GM21360 (cell line): ENCODE measurements around the gene NTSR2.

Experiments used
- ATAC-seq: cut with Tn5 transposase; IDR thresholded peaks from one replicate; pipeline ENCODE4 v1.9.1; 2021; ENCODE audit warnings: mild to moderate bottlenecking, moderate library complexity; ENCODE audit not compliant: unreplicated experiment

NTSR2 gene

DNA sequence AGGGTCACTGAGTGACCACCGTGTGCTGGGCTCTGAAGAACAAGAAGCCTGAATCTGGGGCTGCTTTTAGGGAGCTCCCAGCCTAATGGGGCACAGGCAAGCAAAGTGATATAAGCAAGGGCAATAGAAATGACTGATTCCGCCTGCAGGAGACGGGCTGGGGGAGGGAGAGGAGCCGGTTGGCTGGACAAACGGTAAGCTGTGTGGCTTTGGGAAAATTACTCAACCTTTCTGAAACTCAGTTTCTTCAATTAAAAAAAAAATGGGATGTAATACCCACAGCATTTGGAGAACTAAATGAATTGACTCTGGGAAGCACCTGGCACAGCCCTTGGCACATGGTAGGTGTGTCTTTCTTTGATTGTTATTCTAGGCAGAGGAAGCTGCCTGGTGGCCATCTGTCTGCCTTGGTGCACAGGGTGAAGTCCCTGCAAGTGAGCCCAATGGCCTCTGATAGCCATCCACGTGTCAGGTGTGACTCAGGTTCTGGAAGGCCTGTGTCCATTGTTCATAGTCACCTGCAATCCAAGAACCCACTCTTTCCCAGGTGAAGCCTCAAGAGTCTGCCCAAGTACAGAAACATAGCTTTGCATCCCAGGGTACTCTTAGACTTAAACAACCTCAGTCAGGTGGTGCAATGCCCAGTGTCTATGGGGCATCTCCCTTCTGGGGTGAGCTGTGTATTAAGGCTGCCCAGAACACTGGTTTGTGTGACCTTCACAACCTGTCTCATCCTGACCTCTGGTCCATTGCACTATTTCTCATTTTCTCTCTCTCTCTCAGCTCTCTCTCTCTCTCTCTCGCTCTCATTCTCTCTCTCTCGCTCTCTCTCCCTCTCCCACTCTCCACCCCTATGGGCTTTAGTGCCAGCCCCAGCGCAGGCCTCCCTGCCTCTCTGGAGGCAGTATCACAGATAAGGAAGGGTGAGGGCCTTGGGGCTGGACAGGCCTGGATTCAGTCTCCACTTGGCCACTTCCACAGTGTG is 30.0 kb upstream of the NTSR2 start:
- no peak for ATAC-seq

DNA sequence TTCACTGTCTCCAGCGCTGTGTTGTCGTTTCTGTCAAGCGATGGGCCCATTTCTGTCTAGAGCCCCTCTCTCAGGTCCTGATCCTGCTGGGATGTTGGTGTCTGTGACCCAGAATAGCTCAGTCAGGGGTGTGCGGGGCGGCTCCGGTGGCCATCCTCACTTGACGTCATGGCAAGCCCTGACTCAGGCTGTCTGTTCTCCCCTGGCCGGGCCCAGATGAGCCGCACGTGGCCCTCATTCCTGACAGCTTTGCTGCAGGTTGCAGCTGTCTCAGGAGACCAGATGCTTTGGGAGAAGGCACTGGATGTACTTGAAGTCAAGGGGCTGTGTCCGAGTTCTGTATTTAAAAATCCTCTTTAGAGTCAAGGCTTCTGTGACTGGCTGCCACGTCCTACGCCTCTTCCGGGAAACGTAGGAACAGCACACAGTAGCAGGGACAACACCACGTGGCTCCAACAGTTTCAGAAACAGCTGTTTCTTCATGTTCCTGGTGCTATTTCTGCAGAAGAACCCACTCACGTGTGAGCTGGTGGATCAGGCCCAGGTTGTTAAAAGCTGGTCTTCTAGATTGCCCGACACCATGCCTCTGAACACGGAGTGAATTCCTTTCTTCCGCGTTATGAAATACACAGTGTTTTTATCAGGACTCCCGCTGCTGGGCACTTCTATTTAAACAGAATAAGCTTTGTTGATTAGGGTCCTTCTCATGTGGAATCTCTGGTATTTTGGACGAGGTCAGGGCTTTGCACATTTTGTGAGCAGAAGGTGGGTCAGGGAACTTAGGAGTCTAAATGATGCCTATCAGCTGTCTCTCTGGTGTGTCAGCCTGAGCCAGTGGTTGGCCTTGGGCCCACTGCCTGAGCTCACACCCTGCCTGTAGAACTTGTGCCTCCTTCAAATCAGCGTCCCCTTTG is 28.3 kb upstream of the NTSR2 start:
- no peak for ATAC-seq

DNA sequence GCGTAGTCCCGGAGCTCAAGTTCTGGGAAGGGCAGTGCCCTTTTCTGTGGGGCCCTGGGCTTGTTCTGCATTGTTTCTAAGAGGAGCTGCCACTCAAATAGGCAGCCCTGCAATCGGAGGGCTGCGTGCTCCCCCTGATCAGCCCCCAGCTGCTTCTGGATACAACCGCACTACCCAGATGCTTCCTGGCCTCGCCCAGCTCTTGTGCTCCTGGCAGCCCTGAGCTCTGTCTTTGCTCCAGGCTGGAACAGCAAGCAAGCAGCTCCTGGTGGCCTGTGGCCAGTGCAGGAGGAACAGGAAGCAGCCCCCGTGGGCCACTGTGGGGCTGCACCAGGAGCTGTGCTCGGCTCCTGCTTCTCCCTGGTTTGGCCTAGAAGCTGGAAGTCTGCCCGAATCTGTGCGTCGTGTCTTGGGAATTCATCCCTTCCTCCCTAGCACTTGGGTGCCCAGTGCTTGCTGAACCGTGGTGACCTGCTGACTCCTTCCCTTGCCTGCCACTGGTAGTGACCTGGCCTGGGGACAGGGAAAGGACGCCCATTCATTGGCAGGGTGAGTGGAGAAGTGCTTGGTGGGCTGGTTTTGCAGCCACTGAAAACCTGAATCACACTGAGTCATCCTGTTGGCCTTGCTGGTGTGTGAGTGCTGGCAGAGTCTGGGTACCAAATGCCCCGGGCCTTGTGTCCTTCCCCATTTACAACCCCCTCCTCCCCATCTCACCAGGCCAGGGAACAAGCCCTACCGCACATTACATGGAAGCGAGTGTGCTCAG is 27.3 kb upstream of the NTSR2 start:
- ATAC-seq, result no peak

DNA sequence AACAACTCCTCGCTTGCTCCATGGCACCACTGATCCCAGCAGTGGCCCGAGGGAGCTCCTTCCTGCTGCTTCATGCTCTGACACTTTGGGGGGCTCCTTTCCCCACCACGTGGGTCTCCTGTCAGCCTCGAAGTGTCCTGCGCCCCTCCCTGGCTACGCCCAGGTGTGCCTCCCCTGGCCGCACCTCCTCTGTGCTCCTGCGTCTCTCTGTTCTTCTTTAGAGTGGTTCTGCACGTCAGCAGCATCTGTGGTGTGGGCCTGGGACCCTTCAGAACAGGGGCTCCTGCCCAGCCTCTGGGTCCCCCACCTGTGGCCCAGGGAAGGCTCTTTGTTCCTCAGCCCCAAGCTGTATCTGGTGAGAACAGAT is 26.7 kb upstream of the NTSR2 start:
- ATAC-seq, result no peak

DNA sequence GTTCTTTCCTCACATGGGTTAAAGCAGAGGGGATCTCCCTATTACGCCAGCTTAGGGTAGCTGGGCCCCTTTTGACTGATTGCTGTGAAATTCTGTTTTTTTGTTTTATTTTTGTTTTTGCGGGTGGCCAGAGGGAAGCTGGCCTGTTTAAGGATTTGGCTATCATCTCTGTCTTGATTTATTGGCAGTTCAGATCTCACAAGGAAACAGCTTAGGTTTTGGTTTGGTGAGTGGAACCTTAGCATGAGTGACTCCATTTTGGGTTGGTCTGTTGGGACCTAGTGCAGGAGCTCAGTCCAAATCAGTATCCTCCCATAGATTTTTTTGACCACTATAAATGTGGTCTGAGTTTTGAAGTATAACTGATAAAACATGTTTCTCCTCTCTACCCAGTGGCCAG is 25.6 kb upstream of the NTSR2 start:
- ATAC-seq, result no peak

DNA sequence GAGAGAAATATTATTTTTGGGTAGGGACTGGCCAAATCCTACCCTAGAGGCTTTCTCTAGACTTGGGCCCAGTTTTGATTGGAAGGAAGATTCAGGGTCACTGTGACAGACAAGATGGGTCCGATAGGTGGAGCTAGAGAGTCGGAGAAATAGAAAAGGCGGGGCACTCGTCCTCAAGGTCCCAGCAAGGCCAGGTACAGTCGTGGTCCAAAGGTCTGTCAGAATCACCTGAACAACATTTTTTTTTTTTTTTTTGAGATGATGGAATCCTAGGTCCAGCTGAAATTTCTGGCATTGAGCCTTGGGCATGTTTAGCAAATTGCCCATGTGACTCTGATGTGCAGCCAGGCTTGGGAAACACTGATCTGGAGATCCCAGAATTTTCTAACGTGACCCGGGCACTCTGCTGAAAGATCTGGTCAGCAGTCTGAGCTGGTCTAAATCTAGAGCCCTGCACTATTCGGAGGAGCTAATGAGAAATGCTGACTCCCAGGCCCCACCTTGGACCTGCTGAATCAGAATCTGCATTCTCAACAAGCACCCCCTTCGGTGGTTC is 23.0 kb upstream of the NTSR2 start:
- peak; percentile 63 for ATAC-seq

DNA sequence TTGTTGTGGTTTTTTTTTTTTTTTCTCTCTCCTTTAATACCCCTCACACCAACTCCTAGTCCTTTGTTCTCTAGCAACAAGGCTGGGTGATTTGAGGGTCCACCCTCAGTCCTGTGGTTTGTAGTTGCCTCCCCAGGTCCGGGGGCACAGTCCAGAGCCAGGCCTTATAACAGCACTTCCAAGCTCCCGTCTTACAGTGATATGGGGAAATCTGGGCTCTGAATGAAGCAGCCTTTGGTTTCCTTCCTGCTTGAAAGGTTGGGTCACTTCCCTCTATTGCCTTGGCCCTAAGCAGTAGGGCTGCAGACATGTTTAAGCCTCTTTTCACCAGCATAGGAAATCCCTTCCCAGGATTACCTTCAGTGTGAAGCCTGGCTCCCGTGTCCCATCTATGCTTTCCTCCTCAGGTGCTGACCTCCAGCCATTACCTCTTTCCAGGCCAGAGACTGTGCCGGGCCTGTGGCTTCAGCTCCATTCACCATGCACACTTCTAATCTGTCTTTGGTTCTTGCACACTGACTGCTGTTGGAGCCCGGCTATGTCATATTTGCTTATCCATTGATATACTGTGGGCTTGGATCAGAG is 21.2 kb upstream of the NTSR2 start:
- ATAC-seq, result no peak

DNA sequence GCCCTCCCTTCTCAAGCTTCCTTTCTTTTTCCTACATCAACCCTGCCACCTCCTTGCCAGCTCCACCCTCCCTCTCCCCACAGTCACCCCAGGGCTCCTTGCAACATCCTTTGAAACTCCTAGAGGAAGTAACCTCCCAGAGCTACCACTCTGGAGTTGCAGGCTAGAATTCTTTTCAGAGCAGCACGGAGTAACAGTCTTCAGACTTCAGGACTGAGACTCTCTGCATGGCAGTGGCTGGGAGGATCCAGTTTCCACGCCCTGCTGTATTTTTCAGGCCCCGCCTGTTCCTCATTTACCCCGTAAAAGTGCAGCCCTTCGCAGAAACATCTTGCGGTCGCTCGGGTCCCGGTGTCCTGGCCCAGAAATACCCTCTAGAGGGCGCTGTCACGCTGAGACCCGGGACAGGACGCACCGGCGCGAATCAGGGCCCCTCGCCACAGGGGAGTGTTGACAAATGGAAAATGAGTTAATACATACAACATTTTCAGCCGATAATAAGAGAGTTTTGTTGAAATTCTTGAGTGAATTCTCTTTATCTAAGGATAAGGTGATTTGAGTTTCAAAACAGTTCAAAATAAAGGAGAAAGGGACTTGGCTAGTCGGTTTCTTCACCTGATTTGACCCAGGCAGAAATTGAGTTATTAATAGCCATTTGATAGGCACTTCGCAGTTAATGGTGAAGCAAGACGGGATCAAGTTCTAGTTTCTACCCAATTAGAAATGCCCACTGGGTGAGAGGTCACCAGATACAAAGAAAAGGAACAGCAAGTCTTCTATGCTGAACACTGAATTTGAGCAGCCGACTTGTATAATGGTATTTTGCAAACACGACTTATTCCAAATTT is 18.5 kb upstream of the NTSR2 start:
- ATAC-seq, result peak; percentile 81

DNA sequence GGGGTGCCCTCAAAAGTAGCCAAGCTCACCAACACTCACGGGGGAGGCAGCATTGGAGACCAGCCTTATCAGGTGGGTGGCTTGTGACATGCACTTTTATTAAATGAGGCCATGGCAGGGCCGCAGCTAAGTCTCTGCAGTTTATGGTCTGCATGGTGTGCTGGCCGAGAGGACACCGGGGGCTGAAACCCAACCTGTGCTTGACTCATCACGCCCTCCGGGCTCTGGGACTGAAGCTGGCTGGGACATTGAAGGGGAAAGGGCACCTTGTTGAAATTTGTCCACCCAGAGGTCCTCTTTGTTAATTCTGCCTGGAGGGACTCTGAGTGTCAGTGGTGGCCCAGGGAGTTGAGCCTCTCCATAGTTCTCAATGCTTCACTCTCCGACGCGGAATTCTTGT is 17.7 kb upstream of the NTSR2 start:
- no peak for ATAC-seq

DNA sequence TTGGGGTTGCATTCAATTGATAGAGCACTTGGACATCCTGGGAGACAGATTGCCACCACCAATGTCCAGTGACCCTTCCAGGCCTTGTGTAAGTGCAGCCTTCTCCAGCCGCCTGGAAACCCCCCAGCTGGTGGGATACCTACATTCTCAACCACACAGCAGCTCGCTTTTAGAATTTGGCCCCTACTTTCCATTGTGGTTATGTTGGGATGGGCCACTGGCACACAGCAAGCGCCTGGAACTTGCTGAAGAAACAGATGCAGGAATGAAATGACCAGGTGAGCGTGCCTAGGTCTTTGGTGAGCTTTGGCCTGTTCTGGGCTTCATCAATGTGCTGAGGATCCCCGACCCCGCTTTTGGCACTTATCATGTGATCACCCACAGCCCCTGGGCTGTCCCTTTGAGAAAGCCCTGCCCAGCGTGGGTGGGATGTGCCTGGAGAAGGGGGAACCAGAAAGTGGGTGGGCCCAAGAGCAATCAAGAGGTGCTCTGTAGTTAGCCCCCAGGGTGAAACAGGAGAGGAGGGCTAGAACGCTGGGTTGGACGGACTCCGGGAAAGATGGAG is 16.0 kb upstream of the NTSR2 start:
- no peak for ATAC-seq

DNA sequence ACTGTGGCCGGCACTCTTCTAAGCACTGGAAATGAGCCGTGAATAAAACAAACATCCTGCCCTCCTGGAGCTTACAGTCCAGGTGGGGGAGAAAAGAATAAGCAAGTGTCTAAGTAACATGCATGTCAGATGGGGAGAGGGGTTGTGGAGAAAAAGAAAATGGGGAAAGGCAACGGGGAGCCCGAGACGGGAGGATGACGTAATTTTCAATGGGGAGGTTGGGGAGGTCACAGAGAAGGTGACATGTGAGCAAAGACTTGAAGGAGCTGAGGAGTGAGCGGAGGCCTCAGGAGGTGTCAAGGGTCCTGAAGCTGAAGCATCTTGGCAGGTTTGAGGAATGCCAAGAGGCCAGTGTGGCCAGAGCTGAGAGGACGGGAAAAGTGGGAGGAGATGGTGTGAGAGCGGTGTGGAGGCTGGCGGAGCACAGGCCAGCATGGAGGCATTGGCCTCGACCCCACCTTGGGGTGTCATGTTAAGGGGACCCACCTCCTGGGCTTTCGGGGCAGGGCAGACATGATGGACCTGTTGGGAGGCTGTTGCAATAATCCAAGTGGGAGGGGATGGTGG is 15.0 kb upstream of the NTSR2 start:
- no peak for ATAC-seq

DNA sequence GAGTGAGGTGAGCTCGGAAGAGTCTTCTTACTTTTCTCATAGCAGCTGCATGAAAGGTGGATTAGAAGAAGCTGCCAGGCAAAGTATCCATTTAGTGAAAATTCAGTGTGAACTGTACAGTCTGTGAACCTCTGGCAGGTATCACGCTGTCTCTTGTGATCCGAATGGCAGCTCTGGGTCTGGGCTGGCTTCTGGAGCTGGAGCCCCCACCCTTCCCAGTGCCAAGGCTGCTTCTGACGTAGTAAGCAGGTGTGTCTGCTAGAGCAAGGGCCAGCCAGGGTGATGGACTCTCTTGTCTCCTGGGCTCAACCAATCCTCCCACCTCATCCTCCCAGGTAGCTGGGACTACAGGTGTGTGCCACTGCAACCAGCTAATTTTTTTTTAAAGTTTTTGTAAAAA is 14.0 kb upstream of the NTSR2 start:
- ATAC-seq, result no peak

DNA sequence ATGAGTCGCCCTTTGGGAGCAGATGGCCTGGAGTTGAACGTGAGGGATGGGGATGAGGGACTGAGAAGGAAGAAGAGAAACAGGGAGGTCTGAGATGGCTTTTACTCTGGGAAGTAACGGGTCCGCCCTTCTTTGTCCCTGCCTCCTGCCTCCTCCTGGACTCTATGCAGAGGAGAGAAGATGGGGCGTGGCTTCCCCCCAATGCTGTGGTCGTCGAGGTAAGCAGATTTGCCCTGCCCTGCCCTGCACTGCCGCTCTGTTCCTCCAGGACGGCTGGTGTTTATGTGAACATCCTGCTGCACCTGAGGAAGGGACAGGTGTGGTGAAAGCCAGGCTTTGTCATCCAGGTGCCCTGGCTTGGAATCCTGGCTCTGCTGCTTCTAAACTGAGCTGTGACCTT is 13.5 kb upstream of the NTSR2 start:
- no peak for ATAC-seq

DNA sequence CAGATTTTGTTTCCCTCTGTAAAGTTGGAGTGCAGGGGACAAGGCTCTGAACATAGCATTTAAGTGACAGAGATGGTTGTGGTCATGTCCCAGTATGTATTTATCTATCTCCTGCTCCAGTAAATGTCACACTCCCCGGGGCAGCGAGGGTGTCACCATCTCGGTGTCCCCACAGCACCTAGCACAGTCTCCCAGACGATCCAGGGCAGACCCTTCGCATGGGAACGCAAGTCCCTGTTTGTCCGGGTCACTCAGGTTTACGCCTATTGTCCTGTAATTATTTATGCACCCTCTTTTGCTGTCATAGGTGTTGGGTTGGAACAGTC is 12.6 kb upstream of the NTSR2 start:
- no peak for ATAC-seq

DNA sequence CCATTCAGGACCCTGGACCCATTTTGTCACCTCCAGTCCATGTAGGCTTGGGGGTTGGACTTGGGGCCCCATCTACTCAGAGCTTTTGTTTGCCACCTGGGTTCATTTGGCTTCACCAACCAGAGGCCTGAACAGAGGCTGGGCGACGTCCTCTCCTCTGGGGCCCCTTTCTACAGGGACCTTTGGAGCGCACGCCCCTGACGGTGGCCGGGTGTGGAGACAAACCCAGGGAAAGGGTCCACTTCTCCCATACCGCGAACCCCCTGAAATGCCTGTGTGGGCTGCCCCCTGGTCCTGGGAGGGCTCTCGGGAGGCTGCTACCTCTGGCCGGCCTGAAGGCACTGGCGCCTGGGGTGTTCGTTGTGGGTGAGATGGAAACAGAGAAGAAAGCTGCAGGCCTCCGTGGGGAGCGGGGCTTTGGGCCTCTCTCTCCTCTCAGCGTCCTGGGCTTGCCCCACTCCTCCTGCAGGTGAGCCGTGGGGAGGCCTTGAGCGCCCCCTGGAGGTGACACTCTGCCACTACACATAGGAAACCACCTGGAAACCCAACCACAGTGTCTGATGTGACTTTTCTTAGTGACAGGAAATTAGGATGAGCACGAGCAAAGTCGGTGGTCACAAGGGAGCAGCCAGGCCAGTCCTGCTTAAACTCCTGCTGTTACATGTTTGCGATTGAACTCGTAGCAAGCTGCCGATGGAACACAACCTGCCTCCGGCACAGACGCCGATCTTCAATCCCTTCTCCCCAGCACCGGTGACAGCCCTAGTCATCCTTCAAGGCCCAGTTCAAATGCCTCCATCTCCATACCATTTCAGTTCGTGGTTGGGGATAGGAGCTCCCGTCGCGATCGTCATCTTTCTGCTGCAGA is 12.0 kb upstream of the NTSR2 start:
- ATAC-seq, result no peak

DNA sequence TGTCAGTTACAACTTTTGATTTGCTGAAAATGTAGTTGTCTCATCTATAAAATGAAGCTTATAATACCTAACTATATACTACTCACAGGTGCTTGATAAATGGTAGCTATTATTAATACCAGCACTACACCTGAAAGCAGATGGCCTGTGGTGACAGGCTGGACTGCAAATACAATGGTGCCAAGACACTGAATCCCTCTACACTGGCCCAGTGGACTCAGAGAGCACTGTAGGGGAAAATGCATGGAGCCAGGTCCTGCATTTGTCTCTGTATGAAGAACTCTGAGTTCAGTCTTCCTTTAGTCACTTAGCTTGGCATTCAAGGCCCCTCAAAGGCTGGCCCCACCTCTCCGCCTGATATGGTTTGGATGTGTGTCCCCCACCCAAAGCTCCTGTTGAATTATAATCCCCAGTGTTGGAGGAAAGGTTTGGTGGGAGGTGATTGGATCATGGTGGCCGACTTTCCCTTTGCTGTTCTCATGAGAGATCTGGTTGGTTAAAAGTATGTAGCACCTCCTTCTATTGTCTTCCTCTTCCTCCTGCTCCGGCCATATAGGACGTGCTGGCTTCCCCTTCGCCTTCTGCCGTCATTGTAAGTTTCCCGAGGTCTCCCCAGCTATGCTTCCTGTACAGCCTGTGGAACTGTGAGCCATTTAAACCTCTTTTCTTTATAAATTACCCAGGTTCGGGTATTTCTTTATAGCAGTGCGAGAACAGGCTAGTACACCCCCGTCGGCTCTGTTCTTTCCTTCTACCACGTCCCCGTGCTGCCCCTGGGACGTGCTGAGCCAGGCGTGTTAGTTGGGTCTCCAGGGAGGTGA is 11.1 kb upstream of the NTSR2 start:
- ATAC-seq, result no peak

DNA sequence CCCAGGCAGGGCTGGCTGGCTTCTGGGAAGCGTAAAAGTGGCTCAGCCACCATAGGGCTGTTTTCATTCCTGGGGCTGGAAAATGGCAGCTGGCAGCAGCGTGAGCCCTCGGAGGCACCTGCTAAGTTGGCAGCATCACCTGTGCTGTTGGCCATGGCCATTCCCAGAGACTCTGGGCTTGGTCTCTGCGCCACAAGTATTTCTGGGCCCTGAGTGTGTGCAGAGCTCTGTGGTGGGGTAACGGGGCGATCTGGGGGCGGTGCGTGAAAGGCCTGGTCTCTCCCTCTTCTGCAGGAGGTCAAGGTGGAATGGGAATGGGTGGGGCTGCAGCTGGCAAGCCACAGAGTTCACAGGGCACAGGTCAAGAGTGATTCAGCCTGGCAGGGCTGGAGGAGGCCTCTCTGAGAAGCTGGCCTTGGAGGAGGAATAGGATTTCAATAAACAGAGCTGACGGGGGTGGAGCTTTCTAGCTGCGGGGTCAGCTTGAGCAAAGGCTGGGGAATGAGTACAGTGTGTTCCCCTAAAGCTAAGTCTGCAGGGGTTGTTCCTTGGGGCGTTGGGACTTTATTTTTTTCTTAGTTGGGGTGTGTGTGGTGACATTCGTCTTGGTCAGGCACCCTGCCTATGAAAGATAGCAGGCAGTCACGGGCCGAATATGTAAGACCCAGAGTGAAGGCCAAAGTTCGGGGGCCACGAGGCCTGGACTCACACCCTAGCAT is 10.3 kb upstream of the NTSR2 start:
- no peak for ATAC-seq
